H9 (cell line): ENCODE data around the gene STK24. TPM values are rescaled to one million over a fixed set of nuclear protein-coding genes. Genes with fewer than 3 reads are reported as not detected.

Experiments used
- DNase-seq: peaks from one replicate; pipeline ENCODE4 v3.0.0-alpha.2; 2017
- H2AFZ ChIP-seq: one replicate; pipeline ENCODE4 v1.6.1; 2013; ENCODE audit warnings: mild to moderate bottlenecking, low read length, control low read depth, moderate library complexity
- H2AK5ac ChIP-seq: 2 replicates; pipeline ENCODE4 v1.6.1; 2013; ENCODE audit warnings: low read length, control low read depth, mixed read lengths; ENCODE audit not compliant: insufficient read length
- H2BK120ac ChIP-seq: one replicate; pipeline ENCODE4 v1.6.1; 2013; ENCODE audit warnings: low read depth, mild to moderate bottlenecking, low read length, control low read depth, inconsistent platforms; ENCODE audit not compliant: poor library complexity, severe bottlenecking
- H2BK12ac ChIP-seq: 2 replicates; pipeline ENCODE4 v1.6.1; 2013; ENCODE audit warnings: low read length, control low read depth, mixed read lengths, low read depth; ENCODE audit not compliant: insufficient read length
- H2BK15ac ChIP-seq: 2 replicates; pipeline ENCODE4 v1.6.1; 2013; ENCODE audit warnings: low read depth, low read length, control low read depth
- H2BK20ac ChIP-seq: one replicate; pipeline ENCODE4 v1.6.1; 2013; ENCODE audit warnings: low read depth, mild to moderate bottlenecking, low read length, control low read depth, inconsistent platforms; ENCODE audit not compliant: poor library complexity, severe bottlenecking
- H2BK5ac ChIP-seq: 2 replicates; pipeline ENCODE4 v1.6.1; 2013; ENCODE audit warnings: low read length, control low read depth, mixed read lengths; ENCODE audit not compliant: insufficient read length
- H3K14ac ChIP-seq: 2 replicates; pipeline ENCODE4 v1.6.1; 2013; ENCODE audit warnings: low read length, control low read depth; ENCODE audit not compliant: insufficient read depth
- H3K18ac ChIP-seq: 2 replicates; pipeline ENCODE4 v1.6.1; 2013; ENCODE audit warnings: low read depth, mild to moderate bottlenecking, mixed read lengths, low read length, control low read depth; ENCODE audit not compliant: insufficient read length
- H3K23ac ChIP-seq: 2 replicates; pipeline ENCODE4 v1.6.1; 2013; ENCODE audit warnings: low read length, control low read depth, mixed read lengths, low read depth; ENCODE audit not compliant: insufficient read length
- H3K23me2 ChIP-seq: 2 replicates; pipeline ENCODE4 v1.6.1; 2013; ENCODE audit warnings: low read depth, mild to moderate bottlenecking, mixed read lengths, low read length, control low read depth; ENCODE audit not compliant: insufficient read length, poor library complexity, severe bottlenecking
- H3K27ac ChIP-seq: 2 replicates; pipeline ENCODE4 v1.5.1; 2013; ENCODE audit warnings: low read length, control low read depth, mixed read lengths, low read depth; ENCODE audit not compliant: insufficient read length
- H3K27me3 ChIP-seq: 2 replicates; pipeline ENCODE4 v1.6.1; 2013; ENCODE audit warnings: low read length, control low read depth, inconsistent platforms; ENCODE audit not compliant: insufficient read depth
- H3K4ac ChIP-seq: 2 replicates; pipeline ENCODE4 v1.6.1; 2013; ENCODE audit warnings: low read depth, mild to moderate bottlenecking, control low read depth, inconsistent platforms, low read length, moderate library complexity
- H3K4me1 ChIP-seq: 2 replicates; pipeline ENCODE4 v1.6.1; 2013; ENCODE audit warnings: low read length, control low read depth, inconsistent platforms; ENCODE audit not compliant: insufficient read depth
- H3K4me2 ChIP-seq: 2 replicates; pipeline ENCODE4 v1.6.1; 2013; ENCODE audit warnings: low read length, control low read depth, mixed read lengths; ENCODE audit not compliant: insufficient read length, insufficient read depth
- H3K56ac ChIP-seq: 2 replicates; pipeline ENCODE4 v1.6.1; 2013; ENCODE audit warnings: low read depth, mild to moderate bottlenecking, mixed read lengths, low read length, control low read depth; ENCODE audit not compliant: insufficient read length
- H3K79me1 ChIP-seq: 2 replicates; pipeline ENCODE4 v1.6.1; 2013; ENCODE audit warnings: low read depth, mild to moderate bottlenecking, moderate library complexity, low read length, control low read depth, inconsistent platforms; ENCODE audit not compliant: insufficient read depth, poor library complexity, severe bottlenecking
- H3K79me2 ChIP-seq: 2 replicates; pipeline ENCODE4 v1.6.1; 2013; ENCODE audit warnings: low read length, control low read depth, inconsistent platforms; ENCODE audit not compliant: insufficient read depth
- H3K9ac ChIP-seq: 2 replicates; pipeline ENCODE4 v1.6.1; 2013; ENCODE audit warnings: low read length, control low read depth, mixed read lengths; ENCODE audit not compliant: insufficient read length; ENCODE audit errors: extremely low read depth
- H3K9me3 ChIP-seq: one replicate; pipeline ENCODE4 v1.6.1; 2013; ENCODE audit warnings: low read depth, low read length, inconsistent platforms; ENCODE audit not compliant: control insufficient read depth
- H3T11ph ChIP-seq: one replicate; pipeline ENCODE4 v1.6.1; 2013; ENCODE audit warnings: mild to moderate bottlenecking, low read length, control low read depth, inconsistent platforms
- H4K20me1 ChIP-seq: one replicate; pipeline ENCODE4 v1.6.1; 2013; ENCODE audit not compliant: control insufficient read depth, insufficient read length, insufficient read depth
- H4K5ac ChIP-seq: 2 replicates; pipeline ENCODE4 v1.6.1; 2013; ENCODE audit warnings: low read depth, mild to moderate bottlenecking, mixed read lengths, low read length, control low read depth; ENCODE audit not compliant: insufficient read length
- H4K8ac ChIP-seq: replicated peaks from 2 replicates; pipeline ENCODE4 v1.6.1; 2013; ENCODE audit warnings: low read length, control low read depth, mixed read lengths, low read depth; ENCODE audit not compliant: insufficient read length
- H4K91ac ChIP-seq: 2 replicates; pipeline ENCODE4 v1.6.1; 2013; ENCODE audit warnings: low read depth, mild to moderate bottlenecking, moderate library complexity, mixed read lengths, low read length, control low read depth; ENCODE audit not compliant: insufficient read length
- H3K27ac Mint-ChIP-seq, 3 experiments: 2 replicates in 2 of 3; 3 replicates in 1 of 3; pipeline ENCODE4 v1.8.0; 2020 to 2021; ENCODE audit warnings: mixed read lengths in 3 of 3, mild to moderate bottlenecking in 1 of 3, moderate library complexity in 1 of 3
- H3K27me3 Mint-ChIP-seq: 2 replicates; pipeline ENCODE4 v1.8.0; 2021; ENCODE audit warnings: low read depth, mild to moderate bottlenecking, moderate library complexity, mixed read lengths
- H3K36me3 Mint-ChIP-seq, 3 experiments: 2 replicates in 2 of 3; 3 replicates in 1 of 3; pipeline ENCODE4 v1.8.0; 2020 to 2021; ENCODE audit warnings: low read depth in 3 of 3, mixed read lengths in 3 of 3; ENCODE audit not compliant: insufficient read depth in 1 of 3
- H3K4me1 Mint-ChIP-seq, 2 experiments: 2 replicates each; pipeline ENCODE4 v1.8.0; 2020; ENCODE audit warnings: mixed read lengths in 2 of 2
- H3K4me3 Mint-ChIP-seq, 2 experiments: 2 replicates in 1 of 2; 3 replicates in 1 of 2; pipeline ENCODE4 v1.8.0; 2020 to 2021; ENCODE audit warnings: mild to moderate bottlenecking in 2 of 2, mixed read lengths in 2 of 2, moderate library complexity in 1 of 2
- H3K9me3 Mint-ChIP-seq, 2 experiments: 2 replicates in 1 of 2; 3 replicates in 1 of 2; pipeline ENCODE4 v1.8.0; 2020; ENCODE audit warnings: mild to moderate bottlenecking in 2 of 2, mixed read lengths in 2 of 2, moderate library complexity in 1 of 2
- CTCF ChIP-seq: fragments of 200-600 bp; sonication (generic); conservative IDR thresholded peaks from 3 replicates; pipeline ENCODE4 v1.8.0; 2021; ENCODE audit warnings: antibody characterized with exemption, mild to moderate bottlenecking
- WGBS: extraction: QIAGEN DNeasy Blood & Tissue Kit; methylation state at CpG from one replicate; pipeline ENCODE4 v1.1.7; 2013; ENCODE audit warnings: missing lambda C conversion rate, low lambda C conversion rate, mixed read lengths; ENCODE audit not compliant: insufficient read length; ENCODE audit errors: extremely low coverage; 5-methylcytosine and 5-hydroxymethylcytosine counted together
- total RNA-seq: library from RNA; stranded (reverse); gene quantifications from 2 replicates; pipeline ENCODE4 v1.2.1, GENCODE V29; 2021

STK24 gene
- total RNA-seq, 1 experiment from 2014 or later, result 134 TPM

DNA sequence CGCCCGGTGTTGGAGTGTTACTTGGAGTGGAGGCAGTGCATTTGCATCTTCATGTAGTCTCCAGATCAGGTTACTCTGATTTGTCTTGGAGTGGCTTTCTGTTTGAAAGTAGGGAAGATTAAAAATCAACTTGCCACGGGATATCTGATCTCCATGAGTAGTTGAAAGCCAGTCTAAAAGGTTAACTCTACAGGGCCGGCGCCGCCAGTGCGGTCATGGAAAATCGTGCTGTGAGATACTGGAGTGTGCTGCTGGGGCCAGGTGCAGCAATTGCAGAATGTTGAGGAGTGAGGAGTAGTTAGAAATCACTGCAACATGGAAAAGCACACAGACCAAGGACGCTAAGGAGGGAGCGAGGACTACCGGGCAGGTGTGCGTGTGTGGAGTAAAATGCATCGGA lies 175.0 kb downstream of the STK24 start:
- H4K20me1 ChIP-seq, result no peaks in the 10 kb centered on the region
- no peak overlapping the region for H3K27ac ChIP-seq
- no peak overlapping the region for H4K91ac ChIP-seq
- Mint-ChIP-seq H3K27ac (peak overlapping the region in 1 of 3 experiments; percentile 21; a peak in 2 of 7 replicates), H3K36me3 (peaks cover 0 to 8% (median 6%) of the 10 kb centered on the region in 3 experiments; a peak in 5 of 7 replicates), H3K4me3 (no peak overlapping the region), H3K4me1 (peaks cover 24 to 26% of the 10 kb centered on the region in 2 experiments), H3K27me3 (no peaks in the 10 kb centered on the region), H3K9me3 (no peaks in the 10 kb centered on the region)
- no peak for TF ChIP-seq CTCF
- H3K9ac ChIP-seq, result no peak overlapping the region
- H2BK12ac ChIP-seq, result no peak overlapping the region
- H2AK5ac ChIP-seq, result no peak overlapping the region
- no peak overlapping the region for H4K8ac ChIP-seq
- H2BK5ac ChIP-seq, result no peak overlapping the region
- peak; percentile 10 for DNase-seq
- peaks cover 4% of the 10 kb centered on the region; the same call in 1 of the 2 replicates for H3K4me1 ChIP-seq
- H3K27me3 ChIP-seq, result no peaks in the 10 kb centered on the region
- H3K4ac ChIP-seq, result no peak overlapping the region
- no peak overlapping the region for H3T11ph ChIP-seq
- H3K56ac ChIP-seq, result no peak overlapping the region
- no peak overlapping the region for H3K4me2 ChIP-seq
- no peak overlapping the region for H3K23ac ChIP-seq
- no peak overlapping the region for H2BK20ac ChIP-seq
- no peak overlapping the region for H3K18ac ChIP-seq
- no peak overlapping the region for H2BK15ac ChIP-seq
- H3K79me1 ChIP-seq, result no peaks in the 10 kb centered on the region
- no peaks in the 10 kb centered on the region for H3K23me2 ChIP-seq
- no peak overlapping the region for H2BK120ac ChIP-seq
- H4K5ac ChIP-seq, result no peak overlapping the region
- no peak overlapping the region for H2AFZ ChIP-seq
- H3K9me3 ChIP-seq, result no peaks in the 10 kb centered on the region
- no peaks in the 10 kb centered on the region for H3K79me2 ChIP-seq
- WGBS, result no CpG with 5 or more reads among the region's 13 CpGs
- no peak overlapping the region for H3K14ac ChIP-seq
